ENCODE results near the gene USP17L27.
A peak's percentile ranks its signal among the peaks of the same experiment; 100 is the strongest.
"Not testable (repeated sequence)": the region's sequence is repeated elsewhere in the genome, so short reads cannot be mapped to it uniquely, and the experiment has no call there.

The USP17L27 gene, protein sequence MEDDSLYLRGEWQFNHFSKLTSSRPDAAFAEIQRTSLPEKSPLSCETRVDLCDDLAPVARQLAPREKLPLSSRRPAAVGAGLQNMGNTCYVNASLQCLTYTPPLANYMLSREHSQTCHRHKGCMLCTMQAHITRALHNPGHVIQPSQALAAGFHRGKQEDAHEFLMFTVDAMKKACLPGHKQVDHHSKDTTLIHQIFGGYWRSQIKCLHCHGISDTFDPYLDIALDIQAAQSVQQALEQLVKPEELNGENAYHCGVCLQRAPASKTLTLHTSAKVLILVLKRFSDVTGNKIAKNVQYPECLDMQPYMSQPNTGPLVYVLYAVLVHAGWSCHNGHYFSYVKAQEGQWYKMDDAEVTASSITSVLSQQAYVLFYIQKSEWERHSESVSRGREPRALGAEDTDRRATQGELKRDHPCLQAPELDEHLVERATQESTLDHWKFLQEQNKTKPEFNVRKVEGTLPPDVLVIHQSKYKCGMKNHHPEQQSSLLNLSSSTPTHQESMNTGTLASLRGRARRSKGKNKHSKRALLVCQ

GRCh38 chr4:9343848-9344247 is at the start of gene USP17L27:
TSS of gene USP17L27 (plus strand) at chr4:9344148. CDS start at chr4:9344148, 0 bp downstream.
- not testable (repeated sequence) for DNase-seq

GRCh38 chr4:9324191-9324590 is 19.8 kb upstream of the USP17L27 start:
- DNase-seq, result not testable (repeated sequence)

- DNase-seq, result not testable (repeated sequence)
Measured at GRCh38 chr4:9324865-9325264, 19.1 kb upstream of the USP17L27 start, which contains the start of gene USP17L24. TSS of gene USP17L24 (plus strand) at chr4:9325165. CDS start at chr4:9325165, 0 bp downstream.

DNA sequence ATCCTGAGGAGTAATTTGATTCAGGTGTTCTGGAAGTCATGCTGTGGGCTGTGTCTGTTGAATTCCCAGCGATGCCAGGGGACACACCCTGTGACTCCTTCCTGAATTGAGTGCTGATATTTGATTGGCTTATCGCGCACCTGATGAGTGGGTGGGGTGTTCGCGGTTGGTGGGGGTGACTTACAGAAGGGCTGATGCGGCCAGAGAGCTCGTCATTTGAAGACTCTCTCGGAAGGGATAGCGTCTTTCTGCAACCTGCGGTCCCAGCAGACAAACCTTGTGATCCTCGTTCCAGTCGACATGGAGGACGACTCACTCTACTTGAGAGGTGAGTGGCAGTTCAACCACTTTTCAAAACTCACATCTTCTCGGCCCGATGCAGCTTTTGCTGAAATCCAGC is 14.3 kb upstream of the USP17L27 start, which contains the start of gene USP17L25:
USP17L25 (plus strand) TSS at position 301 of the 400 bp plus-strand sequence; CDS start at position 301, 0 bp downstream.
- not testable (repeated sequence) for DNase-seq

DNA sequence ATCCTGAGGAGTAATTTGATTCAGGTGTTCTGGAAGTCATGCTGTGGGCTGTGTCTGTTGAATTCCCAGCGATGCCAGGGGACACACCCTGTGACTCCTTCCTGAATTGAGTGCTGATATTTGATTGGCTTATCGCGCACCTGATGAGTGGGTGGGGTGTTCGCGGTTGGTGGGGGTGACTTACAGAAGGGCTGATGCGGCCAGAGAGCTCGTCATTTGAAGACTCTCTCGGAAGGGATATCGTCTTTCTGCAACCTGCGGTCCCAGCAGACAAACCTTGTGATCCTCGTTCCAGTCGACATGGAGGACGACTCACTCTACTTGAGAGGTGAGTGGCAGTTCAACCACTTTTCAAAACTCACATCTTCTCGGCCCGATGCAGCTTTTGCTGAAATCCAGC is 9.6 kb upstream of the USP17L27 start, which contains the start of gene USP17L26:
USP17L26 (plus strand) TSS at position 301 of the 400 bp plus-strand sequence; CDS start at position 301, 0 bp downstream.
- not testable (repeated sequence) for DNase-seq

- not testable (repeated sequence) for DNase-seq
Measured at GRCh38 chr4:9339103-9339502, 4.8 kb upstream of the USP17L27 start, which contains the start of gene USP17L5. TSS of gene USP17L5 (plus strand) at chr4:9339403. CDS start at chr4:9339403, 0 bp downstream.

DNA sequence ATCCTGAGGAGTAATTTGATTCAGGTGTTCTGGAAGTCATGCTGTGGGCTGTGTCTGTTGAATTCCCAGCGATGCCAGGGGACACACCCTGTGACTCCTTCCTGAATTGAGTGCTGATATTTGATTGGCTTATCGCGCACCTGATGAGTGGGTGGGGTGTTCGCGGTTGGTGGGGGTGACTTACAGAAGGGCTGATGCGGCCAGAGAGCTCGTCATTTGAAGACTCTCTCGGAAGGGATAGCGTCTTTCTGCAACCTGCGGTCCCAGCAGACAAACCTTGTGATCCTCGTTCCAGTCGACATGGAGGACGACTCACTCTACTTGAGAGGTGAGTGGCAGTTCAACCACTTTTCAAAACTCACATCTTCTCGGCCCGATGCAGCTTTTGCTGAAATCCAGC is 4.6 kb downstream of the USP17L27 start, which contains the start of gene USP17L28:
USP17L28 (plus strand) TSS at position 301 of the 400 bp plus-strand sequence; CDS start at position 301, 0 bp downstream.
- DNase-seq, result not testable (repeated sequence)

GRCh38 chr4:9350866-9351265 is 6.9 kb downstream of the USP17L27 start:
- not testable (repeated sequence) for DNase-seq

GRCh38 chr4:9353338-9353737 is 9.4 kb downstream of the USP17L27 start, which contains the start of gene USP17L29:
TSS of gene USP17L29 (plus strand) at chr4:9353638. CDS start at chr4:9353638, 0 bp downstream.
- not testable (repeated sequence) for DNase-seq

GRCh38 chr4:9362829-9363228 is 18.9 kb downstream of the USP17L27 start, which contains the start of gene USP17L30:
TSS of gene USP17L30 (plus strand) at chr4:9363129. CDS start at chr4:9363129, 0 bp downstream.
- not testable (repeated sequence) for DNase-seq

DNA sequence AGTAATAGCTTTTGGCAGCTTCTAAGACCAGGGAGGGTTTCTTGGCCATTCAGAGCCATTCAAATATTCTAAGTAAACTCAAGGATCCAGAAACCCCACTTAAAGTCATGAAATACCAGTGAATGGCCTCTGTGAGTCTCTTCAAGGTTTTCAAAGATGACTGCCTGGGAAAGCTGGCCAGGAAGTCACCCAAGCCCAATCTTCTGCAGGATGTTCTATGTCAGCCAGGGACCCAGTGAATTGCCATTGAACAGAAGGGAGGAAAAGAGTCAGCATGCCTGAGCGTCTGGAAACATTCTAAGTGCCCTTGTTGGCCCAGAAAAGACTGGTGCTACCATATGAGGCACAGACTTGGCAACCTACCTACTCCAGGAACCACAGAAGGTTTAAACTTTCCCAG is 35.9 kb downstream of the USP17L27 start:
- not testable (repeated sequence) for DNase-seq

DNA sequence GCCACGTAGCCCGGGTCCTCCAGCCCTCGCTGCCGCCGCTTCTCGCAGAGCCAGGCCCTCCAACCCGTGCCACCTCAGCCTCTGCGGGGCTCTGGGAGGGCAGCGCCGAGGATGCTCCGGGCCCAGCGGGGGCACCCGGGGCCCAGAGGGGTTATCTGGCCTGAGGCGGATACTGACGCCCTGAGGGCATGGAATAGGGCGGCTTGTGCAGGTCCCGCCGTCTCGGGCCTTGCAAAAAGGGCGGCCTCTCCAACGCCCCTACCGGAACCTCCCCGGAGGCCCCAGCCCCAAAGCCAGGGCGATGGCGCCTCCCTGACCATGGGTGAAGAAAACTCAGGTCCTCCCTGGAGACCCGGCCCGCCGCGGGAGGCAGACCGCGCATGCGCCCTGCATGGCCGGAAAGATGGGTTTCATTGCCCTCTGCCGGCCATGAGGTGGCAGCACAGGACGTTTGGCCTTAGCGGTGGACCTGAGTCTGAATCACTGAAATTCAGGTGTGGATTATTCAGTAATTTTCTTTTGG is 37.1 kb downstream of the USP17L27 start:
- DNase-seq, result peak; percentile 12 to 57

- DNase-seq, result no peak
Measured at GRCh38 chr4:9384126-9384525, 40.2 kb downstream of the USP17L27 start.

DNA sequence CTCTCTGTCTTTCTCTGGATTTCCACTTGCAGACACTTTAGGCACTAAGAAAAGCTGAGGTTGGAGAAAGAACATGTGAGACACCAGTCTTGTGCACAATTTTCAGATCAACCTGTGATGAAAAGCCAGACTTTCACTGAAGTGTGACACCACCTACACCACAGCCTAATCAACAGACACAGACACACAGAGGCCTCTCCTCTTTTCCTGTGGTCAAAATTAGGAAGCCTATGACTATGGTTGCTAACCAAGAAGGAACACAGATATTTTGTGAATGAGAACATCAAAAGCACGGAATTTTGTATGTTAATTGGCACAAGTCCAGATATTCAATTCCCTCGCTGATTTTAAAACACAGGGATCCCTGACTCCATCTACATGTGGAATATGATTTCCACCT is 45.1 kb downstream of the USP17L27 start:
- not testable (repeated sequence) for DNase-seq
